Measurements from ENCODE around the gene DNAJC12.
"Not testable (repeated sequence)": the region's sequence is repeated elsewhere in the genome, so short reads cannot be mapped to it uniquely, and the experiment has no call there.

Gene DNAJC12

GRCh38 chr10:67853512-67853911 lies 15.5 kb upstream of the DNAJC12 start:
- no peak overlapping the region for H3K27ac Mint-ChIP-seq
- H3K27me3 Mint-ChIP-seq (ENCODE audit: low read depth), result no peaks in the 10 kb centered on the region
- H3K4me3 Mint-ChIP-seq, result no peak overlapping the region
- no peaks in the 10 kb centered on the region for H3K9me3 Mint-ChIP-seq
- peaks cover 5% of the 10 kb centered on the region for H3K36me3 Mint-ChIP-seq (ENCODE audit: low read depth)
- H3K4me1 Mint-ChIP-seq (ENCODE audit: low read depth), result peaks cover 21% of the 10 kb centered on the region

DNA sequence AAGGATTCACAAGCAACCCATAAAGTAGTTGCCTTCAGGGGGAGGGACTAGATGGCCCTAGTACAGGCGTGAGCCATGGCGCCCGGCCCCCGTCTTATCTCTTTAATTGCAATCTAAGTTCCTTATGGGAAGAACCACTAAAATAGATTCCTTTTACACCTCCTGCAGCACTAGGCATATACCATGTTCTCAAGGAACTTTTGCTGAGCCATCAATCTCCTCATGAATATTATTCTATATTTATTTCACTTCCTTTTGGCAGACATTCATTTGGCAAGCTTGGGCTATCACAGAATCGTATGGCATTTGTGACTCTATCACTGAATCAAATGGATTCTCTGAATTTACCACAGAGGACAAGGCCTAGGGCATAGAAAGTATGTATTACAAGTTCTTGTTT lies 14.8 kb upstream of the DNAJC12 start:
- H3K9me3 Mint-ChIP-seq, result no peaks in the 10 kb centered on the region
- H3K36me3 Mint-ChIP-seq (ENCODE audit: low read depth), result peaks cover 5% of the 10 kb centered on the region
- no peak overlapping the region for H3K4me3 Mint-ChIP-seq
- no peaks in the 10 kb centered on the region for H3K27me3 Mint-ChIP-seq (ENCODE audit: low read depth)
- H3K4me1 Mint-ChIP-seq (ENCODE audit: low read depth), result peaks cover 21% of the 10 kb centered on the region
- no peak overlapping the region for H3K27ac Mint-ChIP-seq

- Mint-ChIP-seq H3K4me1 (ENCODE audit: low read depth) (peaks cover 21% of the 10 kb centered on the region), H3K4me3 (peak overlapping the region; percentile 21), H3K9me3 (no peaks in the 10 kb centered on the region), H3K27me3 (ENCODE audit: low read depth) (no peaks in the 10 kb centered on the region), H3K27ac (no peak overlapping the region), H3K36me3 (ENCODE audit: low read depth) (peaks cover 5% of the 10 kb centered on the region)
Observed at GRCh38 chr10:67851186-67851585, 13.2 kb upstream of the DNAJC12 start.

- Mint-ChIP-seq H3K4me3 (peak overlapping the region; percentile 93), H3K27me3 (ENCODE audit: low read depth) (no peaks in the 10 kb centered on the region), H3K4me1 (ENCODE audit: low read depth) (peaks cover 13% of the 10 kb centered on the region), H3K9me3 (no peaks in the 10 kb centered on the region), H3K36me3 (ENCODE audit: low read depth) (peaks cover 5% of the 10 kb centered on the region), H3K27ac (peak overlapping the region; percentile 96)
Observed at GRCh38 chr10:67849331-67850011, 11.5 kb upstream of the DNAJC12 start.

- Mint-ChIP-seq H3K9me3 (peaks cover 13% of the 10 kb centered on the region), H3K4me3 (no peak overlapping the region), H3K36me3 (ENCODE audit: low read depth) (peaks cover 2% of the 10 kb centered on the region), H3K27ac (no peak overlapping the region), H3K4me1 (ENCODE audit: low read depth) (no peaks in the 10 kb centered on the region), H3K27me3 (ENCODE audit: low read depth) (no peaks in the 10 kb centered on the region)
Observed at GRCh38 chr10:67843284-67843683, 5.3 kb upstream of the DNAJC12 start.

GRCh38 chr10:67841737-67842136 lies 3.7 kb upstream of the DNAJC12 start:
- peaks cover 2% of the 10 kb centered on the region for H3K36me3 Mint-ChIP-seq (ENCODE audit: low read depth)
- H3K4me1 Mint-ChIP-seq (ENCODE audit: low read depth), result peaks cover 5% of the 10 kb centered on the region
- H3K27me3 Mint-ChIP-seq (ENCODE audit: low read depth), result no peaks in the 10 kb centered on the region
- H3K27ac Mint-ChIP-seq, result no peak overlapping the region
- H3K4me3 Mint-ChIP-seq, result no peak overlapping the region
- peaks cover 13% of the 10 kb centered on the region for H3K9me3 Mint-ChIP-seq

- H3K9me3 Mint-ChIP-seq, result peaks cover 13% of the 10 kb centered on the region
- no peaks in the 10 kb centered on the region for H3K27me3 Mint-ChIP-seq (ENCODE audit: low read depth)
- no peak overlapping the region for H3K27ac Mint-ChIP-seq
- H3K36me3 Mint-ChIP-seq (ENCODE audit: low read depth), result peaks cover 2% of the 10 kb centered on the region
- H3K4me1 Mint-ChIP-seq (ENCODE audit: low read depth), result peaks cover 8% of the 10 kb centered on the region
- no peak overlapping the region for H3K4me3 Mint-ChIP-seq
Observed at GRCh38 chr10:67839951-67840350, 2.0 kb upstream of the DNAJC12 start.

- not testable (repeated sequence) for H3K36me3 Mint-ChIP-seq (ENCODE audit: low read depth); H3K4me1 Mint-ChIP-seq (ENCODE audit: low read depth); H3K27me3 Mint-ChIP-seq (ENCODE audit: low read depth); H3K27ac Mint-ChIP-seq; H3K4me3 Mint-ChIP-seq
- H3K9me3 Mint-ChIP-seq, result peaks cover 13% of the 10 kb centered on the region
Observed at GRCh38 chr10:67839511-67839910, 1.5 kb upstream of the DNAJC12 start.

- Mint-ChIP-seq H3K27ac (no peak overlapping the region), H3K27me3 (ENCODE audit: low read depth) (no peaks in the 10 kb centered on the region), H3K9me3 (peaks cover 10% of the 10 kb centered on the region), H3K4me1 (ENCODE audit: low read depth) (peaks cover 14% of the 10 kb centered on the region), H3K4me3 (no peak overlapping the region), H3K36me3 (ENCODE audit: low read depth) (peaks cover 2% of the 10 kb centered on the region)
Observed at GRCh38 chr10:67836972-67837371, 1.0 kb downstream of the DNAJC12 start.

DNA sequence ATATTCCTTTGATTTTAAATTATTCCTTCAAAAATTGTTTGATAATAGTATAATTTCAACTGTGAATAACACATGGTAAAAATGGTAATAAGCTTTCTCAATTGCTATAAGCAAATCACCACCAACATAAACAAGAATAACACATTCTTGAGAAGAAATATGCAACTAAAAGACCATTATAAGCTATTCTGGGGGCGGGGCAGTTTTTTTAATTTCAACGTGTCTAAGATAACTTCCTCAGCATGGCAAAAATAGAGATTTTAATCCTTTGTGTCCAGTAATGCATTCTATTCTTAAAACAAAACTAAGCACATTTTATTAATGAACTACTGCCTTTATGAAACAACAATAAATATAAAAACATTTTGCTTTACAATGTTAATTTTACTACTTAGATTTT lies 1.5 kb downstream of the DNAJC12 start:
- Mint-ChIP-seq H3K36me3 (ENCODE audit: low read depth) (peaks cover under 1% of the 10 kb centered on the region), H3K4me1 (ENCODE audit: low read depth) (peaks cover 15% of the 10 kb centered on the region), H3K9me3 (peaks cover 8% of the 10 kb centered on the region), H3K27ac (no peak overlapping the region), H3K4me3 (no peak overlapping the region), H3K27me3 (ENCODE audit: low read depth) (no peaks in the 10 kb centered on the region)

DNA sequence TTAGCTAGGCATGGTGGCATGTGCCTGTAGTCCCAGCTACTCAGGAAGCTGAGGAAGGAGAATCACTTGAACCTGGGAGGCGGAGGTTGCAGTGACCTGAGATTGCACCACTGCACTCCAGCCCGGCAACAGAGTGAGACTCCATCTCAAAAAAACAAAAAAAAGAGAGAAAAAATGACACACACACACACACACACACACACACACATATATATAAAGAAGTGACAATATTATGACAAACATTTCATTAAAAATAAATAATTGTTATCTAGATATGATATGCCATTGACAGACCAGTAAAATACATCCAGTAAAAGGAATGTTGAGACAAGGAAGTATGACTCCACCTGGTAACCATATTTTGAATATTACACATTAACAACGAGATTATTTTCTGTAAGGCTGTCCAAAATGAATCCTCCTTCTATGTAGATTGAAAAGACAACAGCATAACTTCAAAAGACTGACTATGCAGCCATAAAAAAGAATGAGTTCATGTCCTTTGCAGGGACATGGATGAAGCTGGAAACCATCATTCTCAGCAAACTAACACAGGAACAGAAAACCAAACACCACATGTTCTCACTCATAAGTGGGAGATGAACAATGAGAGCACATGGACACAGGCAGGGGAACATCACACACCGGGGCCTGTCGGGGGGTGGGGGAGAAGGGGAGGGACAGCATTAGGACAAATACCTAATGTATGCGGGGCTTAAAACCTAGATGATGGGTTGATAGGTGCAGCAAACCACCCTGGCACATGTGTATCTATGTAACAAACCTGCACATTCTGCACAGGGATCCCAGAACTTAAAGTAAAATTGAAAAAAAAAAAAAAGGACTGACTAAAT lies 2.2 kb downstream of the DNAJC12 start:
- Mint-ChIP-seq H3K27ac (peak overlapping the region; percentile 1), H3K4me3 (peak overlapping the region; percentile 77)

GRCh38 chr10:67834375-67834774 lies 3.6 kb downstream of the DNAJC12 start:
- H3K27ac Mint-ChIP-seq, result no peak overlapping the region
- no peak overlapping the region for H3K4me3 Mint-ChIP-seq
- H3K9me3 Mint-ChIP-seq, result no peaks in the 10 kb centered on the region
- H3K36me3 Mint-ChIP-seq (ENCODE audit: low read depth), result no peaks in the 10 kb centered on the region
- no peaks in the 10 kb centered on the region for H3K27me3 Mint-ChIP-seq (ENCODE audit: low read depth)
- H3K4me1 Mint-ChIP-seq (ENCODE audit: low read depth), result peaks cover 16% of the 10 kb centered on the region

More for the DNA sequence above, 2.2 kb downstream of the DNAJC12 start:
- H3K4me1 Mint-ChIP-seq (ENCODE audit: low read depth), result peaks cover 16% of the 10 kb centered on the region
- H3K36me3 Mint-ChIP-seq (ENCODE audit: low read depth); H3K9me3 Mint-ChIP-seq; H3K27me3 Mint-ChIP-seq (ENCODE audit: low read depth): not testable (repeated sequence)

DNA sequence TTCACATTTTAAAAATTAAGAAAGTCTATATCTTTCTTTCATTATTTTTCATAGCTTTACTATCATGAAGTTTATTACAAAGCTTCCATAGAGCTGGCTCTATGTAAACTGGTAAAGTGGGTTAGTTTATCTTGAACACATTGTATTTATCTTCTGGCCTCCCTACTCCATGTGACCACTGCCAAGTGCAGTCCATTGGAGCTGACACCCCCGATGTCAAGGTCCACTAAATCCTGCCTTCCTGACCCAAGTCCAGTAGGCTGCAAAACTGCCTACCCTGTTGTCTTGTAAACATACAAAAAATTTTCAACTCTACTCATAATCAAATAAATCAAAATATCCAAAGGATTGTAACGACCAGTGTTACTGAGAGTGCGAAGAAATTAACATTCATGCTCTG lies 10.2 kb downstream of the DNAJC12 start:
- H3K4me3 Mint-ChIP-seq, result no peak overlapping the region
- H3K4me1 Mint-ChIP-seq (ENCODE audit: low read depth), result peaks cover 13% of the 10 kb centered on the region
- H3K36me3 Mint-ChIP-seq (ENCODE audit: low read depth), result no peaks in the 10 kb centered on the region
- H3K27ac Mint-ChIP-seq, result no peak overlapping the region
- H3K27me3 Mint-ChIP-seq (ENCODE audit: low read depth), result no peaks in the 10 kb centered on the region
- H3K9me3 Mint-ChIP-seq, result no peaks in the 10 kb centered on the region

DNA sequence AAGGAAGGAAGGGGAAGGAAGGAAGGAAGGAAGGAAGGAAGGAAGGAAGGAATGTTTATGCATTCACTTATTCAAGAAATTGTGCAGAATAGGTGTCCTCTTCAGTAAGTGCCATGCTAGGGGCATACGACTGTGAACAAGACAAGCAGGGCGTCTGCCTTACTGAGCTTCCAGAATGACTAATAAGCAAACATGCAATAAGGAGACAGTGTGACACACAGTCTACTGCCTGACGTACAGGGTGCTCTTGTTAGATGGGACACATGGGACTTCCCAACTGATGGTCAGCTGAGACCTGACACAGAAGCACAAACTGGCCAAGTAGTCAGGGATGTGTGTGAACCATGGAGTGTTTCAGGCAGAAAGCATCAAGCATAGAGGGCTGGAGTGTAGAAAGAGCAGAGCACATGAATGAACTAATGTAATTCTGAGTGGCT lies 18.2 kb downstream of the DNAJC12 start:
- peaks cover 3% of the 10 kb centered on the region for H3K36me3 Mint-ChIP-seq (ENCODE audit: low read depth)
- H3K4me3 Mint-ChIP-seq, result peak overlapping the region; percentile 21
- peak overlapping the region; percentile 71 for H3K27ac Mint-ChIP-seq
- H3K27me3 Mint-ChIP-seq (ENCODE audit: low read depth), result no peaks in the 10 kb centered on the region
- H3K4me1 Mint-ChIP-seq (ENCODE audit: low read depth), result peaks cover 21% of the 10 kb centered on the region
- H3K9me3 Mint-ChIP-seq, result no peaks in the 10 kb centered on the region

GRCh38 chr10:67818323-67818722 lies 19.7 kb downstream of the DNAJC12 start:
- H3K4me3 Mint-ChIP-seq, result no peak overlapping the region
- H3K4me1 Mint-ChIP-seq (ENCODE audit: low read depth), result peaks cover 21% of the 10 kb centered on the region

More at GRCh38 chr10:67818323-67818722, 19.7 kb downstream of the DNAJC12 start:
- Mint-ChIP-seq H3K9me3 (no peaks in the 10 kb centered on the region), H3K27me3 (ENCODE audit: low read depth) (no peaks in the 10 kb centered on the region), H3K27ac (no peak overlapping the region), H3K36me3 (ENCODE audit: low read depth) (peaks cover 3% of the 10 kb centered on the region)

All from T-helper 1 cell treated with Interleukin-12 subunit alpha and Interleukin-12 subunit beta and Interleukin-4 antibody, amounts not matched to agents 30 μg/mL and 1 μg/mL, for 36 hours (primary cell).